Epidermal melanocyte (primary cell): ENCODE data around the gene LSR.
"Not testable (repeated sequence)": the region's sequence is repeated elsewhere in the genome, so short reads cannot be mapped to it uniquely, and the experiment has no call there.

Experiments
- DNase-seq: peaks from one replicate; pipeline ENCODE4 v3.0.0; 2011; ENCODE audit warnings: low spot score; ENCODE audit not compliant: insufficient read length

Gene LSR

GRCh38 chr19:35219008-35219407 is 29.8 kb upstream of the LSR start:
- no peak for DNase-seq

DNA sequence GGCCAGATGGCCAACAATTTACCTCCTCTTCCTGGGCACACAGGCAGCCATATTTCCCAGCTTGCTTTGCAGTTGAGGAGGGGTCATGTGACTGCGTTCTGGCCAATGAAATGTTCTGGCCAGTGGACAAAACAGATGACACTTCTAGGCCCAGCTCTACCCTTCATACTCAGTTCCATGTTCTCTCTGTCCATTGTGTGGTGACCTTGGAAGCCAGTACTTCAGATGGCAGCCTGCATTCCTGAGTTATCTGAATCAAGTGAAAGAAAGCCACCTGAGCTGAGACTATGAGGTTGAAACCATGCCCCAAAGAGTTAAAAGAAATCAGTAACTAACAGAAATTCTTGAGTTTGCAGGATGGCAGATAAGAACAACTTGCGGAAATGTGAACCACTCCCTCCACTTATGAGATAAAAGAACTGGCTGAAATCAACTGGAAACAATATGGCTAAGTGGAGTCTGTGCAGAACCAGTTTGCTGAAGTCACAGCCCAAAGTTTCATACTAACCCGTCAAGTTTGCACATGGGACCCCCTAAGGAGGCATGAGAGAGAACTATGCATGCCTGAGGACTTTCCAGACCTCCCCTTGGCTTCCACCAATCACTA is 28.4 kb upstream of the LSR start:
- DNase-seq = no peak

DNA sequence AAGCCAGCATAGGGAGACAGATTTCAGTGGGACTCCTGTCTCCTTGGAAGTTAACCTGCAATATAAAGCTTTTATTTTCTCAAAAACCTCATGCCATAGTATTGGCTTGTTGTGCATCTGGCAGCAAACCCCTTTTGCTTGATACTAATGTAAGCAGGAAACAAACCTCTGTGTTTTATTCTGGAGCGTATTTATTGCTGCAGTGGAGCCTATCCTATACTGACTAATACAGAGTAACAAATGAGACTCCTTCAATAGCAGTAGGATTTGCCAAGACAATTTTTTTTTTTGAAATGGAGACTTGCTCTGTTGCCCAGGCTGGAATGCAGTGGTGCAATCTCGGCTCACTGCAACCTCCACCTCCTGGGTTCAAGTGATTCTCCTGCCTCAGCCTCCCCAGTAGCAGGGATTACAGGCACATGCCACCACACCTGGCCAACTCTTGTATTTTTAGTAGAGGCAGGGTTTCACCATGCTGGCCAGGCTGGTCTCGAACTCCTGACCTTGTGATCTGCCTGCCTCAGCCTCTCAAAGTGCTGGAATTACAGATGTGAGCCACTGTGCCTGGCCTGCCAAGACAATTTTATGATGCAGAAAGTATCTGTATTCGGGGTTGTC is 27.7 kb upstream of the LSR start:
- DNase-seq = not testable (repeated sequence)

GRCh38 chr19:35222373-35223015 is 26.3 kb upstream of the LSR start:
- no peak for DNase-seq

DNA sequence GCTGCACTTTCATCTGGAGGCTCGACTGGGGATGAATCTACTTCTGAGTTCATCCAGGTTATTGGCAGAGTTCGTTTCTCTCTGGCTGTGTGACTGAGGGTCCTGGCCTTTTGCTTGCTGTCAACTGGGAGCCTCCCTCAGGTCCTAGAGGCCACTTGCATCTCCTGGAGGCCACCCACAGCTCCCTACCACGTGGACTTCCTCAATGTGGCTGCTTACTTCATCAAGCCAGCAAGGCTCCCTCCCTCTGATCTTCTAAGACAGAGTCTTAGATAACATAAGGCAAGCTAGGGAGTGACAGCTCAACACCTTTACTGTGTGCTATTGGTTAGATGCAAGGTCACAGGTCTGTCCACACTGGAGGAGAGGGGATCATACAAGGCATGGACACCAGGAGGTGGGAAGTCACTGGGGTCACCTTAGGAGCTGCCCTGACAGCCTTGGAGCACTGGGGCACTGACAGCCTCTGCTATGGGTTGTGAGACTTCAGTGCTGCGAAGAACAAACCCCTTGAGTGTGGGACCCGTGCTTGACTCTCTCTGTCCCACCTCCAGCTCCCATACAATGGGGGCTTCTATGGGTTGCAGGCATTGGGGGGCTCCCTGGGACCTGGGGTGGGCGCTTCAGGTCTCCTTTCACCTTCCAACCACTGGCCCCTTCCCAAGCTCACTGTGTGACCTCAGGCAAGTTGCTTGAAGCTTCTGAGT is 25.6 kb upstream of the LSR start:
- no peak for DNase-seq

GRCh38 chr19:35223862-35224505 is 24.8 kb upstream of the LSR start:
- DNase-seq = peak; percentile 65

DNA sequence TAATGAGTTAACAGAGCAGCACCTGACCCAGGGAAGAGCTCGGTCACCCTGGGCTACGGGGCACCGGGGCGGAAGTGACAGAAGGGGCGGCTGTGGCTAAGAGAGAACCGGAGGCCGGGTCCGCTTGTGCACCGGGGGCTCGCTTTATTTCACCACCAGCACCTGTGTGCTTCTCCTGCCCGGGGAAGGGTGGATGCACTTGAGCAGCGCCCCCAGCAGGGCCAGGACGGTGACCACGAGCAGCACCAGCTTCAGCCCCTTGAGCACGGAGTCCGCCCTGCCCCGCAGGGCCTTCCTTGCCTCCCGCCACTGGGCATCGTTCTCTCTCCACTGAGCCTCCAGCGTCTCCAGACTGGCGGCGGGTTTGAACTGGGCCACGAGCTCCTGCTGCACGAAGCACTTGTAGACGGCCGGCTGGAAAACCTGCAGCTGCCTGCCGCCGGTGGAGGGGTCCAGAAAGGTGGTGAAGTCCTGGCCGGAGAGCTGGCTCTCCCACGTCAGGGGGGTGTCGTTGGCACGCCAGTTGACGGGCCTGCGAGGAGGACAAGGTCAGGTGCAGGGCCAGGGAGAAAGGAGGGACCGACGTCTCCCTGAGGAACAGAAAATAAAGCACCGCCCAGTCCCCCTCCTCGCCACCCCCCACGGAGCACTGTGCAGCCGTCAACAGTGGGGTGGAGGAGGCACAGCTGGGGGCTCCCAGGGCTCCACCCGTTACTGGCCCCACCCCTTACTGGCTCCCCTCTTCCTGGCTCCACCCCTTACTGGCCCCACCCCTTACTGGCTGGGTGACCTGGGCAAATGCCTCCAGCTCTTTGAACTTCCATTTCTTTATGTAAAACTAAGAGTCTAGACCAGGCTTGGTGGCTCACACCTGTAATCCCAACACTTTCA is 23.9 kb upstream of the LSR start:
- DNase-seq = no peak

DNA sequence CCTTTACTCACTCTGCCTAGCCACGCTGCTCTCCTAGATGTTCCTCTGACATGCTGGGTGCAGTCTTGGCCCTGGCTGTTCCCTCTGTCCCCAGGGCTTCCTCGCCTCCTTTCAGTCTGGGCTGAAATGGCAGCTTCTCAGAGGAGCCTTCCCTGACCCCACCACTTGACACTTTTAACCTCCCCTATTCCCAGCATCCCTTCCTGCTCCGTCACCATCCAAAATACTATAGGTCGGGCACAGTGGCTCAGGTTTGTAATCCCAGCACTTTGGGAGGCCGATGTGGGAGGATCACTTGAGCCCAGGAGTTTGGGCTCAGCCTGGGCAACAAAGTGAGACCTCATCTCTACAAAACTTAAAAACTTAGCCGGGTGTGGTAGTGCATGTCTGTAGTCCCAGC is 22.9 kb upstream of the LSR start:
- DNase-seq = no peak

DNA sequence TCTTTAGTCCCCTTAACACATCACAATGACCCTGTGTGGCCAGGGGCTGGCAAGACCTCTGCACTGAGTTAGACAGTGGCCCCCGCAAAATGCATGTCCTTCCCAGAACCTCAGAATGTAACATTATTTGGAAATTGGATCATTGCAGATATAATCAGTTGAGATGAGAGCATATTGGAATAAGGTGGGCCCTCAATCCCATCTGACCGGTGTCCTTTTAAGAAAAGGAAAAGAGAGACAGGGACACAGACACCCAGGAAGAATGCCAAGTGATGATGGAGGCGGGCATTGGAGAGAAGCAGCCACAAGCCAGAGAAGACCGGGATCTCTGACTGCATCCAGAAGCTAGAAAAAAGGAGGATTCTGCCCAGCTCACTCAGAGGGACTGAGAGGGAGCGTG is 22.1 kb upstream of the LSR start:
- no peak for DNase-seq

- no peak for DNase-seq
Measured at GRCh38 chr19:35228177-35228930, 20.4 kb upstream of the LSR start, which contains the start of gene FAM187B. Gene FAM187B (minus strand): TSS chr19:35228739. CDS start chr19:35228680, 59 bp downstream.

DNA sequence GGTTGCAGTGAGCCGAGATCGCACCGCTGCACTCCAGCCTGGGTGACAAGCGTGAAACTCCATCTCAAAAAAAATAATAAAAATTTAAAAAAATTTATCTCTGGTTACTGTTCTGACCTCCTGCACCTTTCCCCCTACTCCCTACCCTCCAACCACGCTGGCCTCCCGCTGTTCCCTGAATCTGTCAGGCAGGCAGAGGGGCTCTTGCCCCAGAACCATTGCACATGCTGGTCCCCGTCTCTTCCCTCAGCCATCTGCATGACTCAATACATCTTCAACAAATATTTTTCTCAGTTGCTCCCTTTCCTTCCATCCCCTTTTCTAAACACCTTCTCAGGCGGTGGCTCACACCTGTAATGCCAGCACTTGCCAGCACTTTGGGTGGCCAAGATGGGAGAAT is 19.2 kb upstream of the LSR start:
- DNase-seq = no peak

DNA sequence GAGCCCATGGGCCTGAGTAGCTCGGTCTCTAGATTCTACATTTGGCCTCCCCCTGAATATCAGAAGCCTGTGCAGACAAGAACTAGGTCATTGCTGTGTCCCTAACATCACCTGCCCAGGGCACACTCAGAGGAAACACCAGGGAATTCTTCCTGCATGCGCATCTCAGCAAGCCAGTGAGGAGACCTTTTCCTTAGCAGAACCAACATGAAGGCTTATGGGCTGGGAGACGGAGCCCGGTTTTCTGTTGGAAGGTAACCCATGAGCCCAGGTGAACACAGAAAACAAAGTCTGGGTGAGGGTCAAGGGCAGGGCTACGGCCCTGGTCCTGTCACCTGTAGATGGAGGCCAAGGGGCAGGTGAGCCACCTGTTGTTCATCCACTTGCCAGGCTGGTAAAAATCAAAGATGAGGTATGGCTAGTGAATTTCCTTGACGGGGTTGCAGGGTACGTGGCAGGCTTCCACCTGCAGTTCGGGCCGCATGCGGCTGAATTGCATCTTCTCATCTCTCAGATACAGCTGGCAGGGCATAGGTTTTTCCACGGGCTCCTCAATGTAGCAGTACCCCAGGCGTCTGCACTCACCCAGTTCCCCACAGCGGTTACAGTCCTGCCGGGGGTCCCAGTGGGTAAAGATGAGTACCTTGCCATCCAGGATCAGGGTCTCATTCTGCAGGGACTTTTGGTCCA is 16.7 kb upstream of the LSR start:
- no peak for DNase-seq

GRCh38 chr19:35232912-35233311 is 15.9 kb upstream of the LSR start:
- DNase-seq = no peak

GRCh38 chr19:35236638-35237400 is 12.0 kb upstream of the LSR start:
- no peak for DNase-seq

DNA sequence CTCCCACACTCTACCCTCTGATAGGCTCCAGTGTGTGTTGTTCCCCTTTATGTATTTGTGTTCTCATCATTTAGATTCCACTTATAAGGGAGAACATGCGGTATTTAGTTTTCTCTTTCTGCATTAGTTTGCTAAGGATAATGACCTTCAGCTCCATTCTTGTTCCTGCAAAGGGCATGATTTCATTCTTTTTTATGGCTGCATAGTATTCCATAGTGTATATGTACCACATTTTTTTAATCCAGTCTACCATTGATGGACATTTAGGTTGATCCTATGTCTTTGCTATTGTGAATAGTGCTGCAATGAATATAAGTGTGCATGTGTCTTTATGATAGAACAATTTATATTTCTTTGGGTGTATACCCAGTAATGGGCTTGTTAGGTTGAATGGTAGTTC is 9.2 kb upstream of the LSR start:
- DNase-seq = not testable (repeated sequence)

DNA sequence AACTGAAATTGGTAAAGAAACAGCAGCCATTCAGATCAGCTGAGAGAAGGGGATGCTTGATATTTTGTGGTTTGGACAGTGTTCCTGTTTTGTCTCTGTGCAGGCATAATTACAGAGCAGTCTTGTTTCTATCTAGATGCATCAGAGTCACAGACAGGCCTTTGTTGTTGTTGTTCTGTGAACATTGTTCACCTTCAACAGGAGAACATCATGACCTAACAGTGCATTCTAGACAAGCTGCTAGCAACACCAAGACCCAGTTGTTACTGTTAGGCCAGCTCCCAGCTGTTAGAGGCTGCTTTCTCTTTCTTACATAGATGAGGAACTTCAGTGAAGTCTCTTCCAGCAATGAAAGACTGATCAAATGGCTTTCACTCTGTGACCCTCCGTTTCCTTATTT is 8.5 kb upstream of the LSR start:
- DNase-seq = no peak

DNA sequence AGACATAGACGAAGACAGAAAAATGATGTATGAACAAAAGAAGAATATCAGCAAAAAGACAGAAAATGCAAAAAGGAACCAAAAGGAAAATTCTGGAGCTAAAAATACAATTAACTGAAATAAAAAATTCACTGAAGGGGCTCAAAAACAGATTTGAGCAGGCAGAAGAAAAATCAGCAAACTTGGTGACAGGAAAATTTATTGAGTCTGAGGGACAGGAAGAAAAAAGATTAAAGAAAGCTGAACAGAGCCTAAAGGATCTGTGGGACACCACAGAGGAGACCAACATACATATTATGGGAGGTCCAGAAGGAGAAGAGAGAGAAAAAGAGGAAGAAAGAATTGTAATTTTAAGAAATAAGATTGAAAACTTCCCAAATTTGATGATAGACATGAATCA is 7.4 kb upstream of the LSR start:
- DNase-seq = no peak

DNA sequence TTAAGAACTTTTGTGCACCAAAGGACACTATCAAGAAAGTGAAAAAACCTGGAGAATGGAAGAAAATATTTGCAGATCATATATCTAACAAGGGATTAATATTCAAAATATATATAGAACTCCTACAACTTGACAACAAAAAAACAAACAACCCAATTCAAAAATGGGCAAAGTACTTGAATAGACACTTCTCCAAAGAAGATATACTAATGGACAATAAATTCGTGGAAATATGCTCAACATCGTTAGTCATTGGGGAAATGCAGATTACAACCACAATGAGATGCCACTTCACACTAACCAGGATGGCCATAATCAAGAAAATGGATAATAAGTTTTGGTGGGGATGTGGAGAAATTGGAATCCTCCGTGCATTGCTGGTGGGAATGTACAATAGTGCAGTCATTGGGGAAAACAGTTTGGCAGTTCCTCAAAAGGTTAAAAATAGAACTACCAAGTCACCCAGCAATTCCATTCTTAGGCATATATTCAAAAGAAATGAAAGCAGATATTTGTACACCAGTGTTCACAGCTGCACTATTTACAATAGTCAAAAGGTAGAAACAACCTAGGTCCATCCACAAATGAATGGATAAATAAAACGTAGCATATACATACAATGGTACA is 2.2 kb upstream of the LSR start:
- DNase-seq = no peak
